Activated naive CD4-positive, alpha-beta T cell (primary cell): ENCODE measurements around the gene HNRNPF.
A peak's percentile ranks its signal among the peaks of the same experiment; 100 is the strongest.
"Not testable (repeated sequence)": the region's sequence is repeated elsewhere in the genome, so short reads cannot be mapped to it uniquely, and the experiment has no call there.

Experiments
- DNase-seq, 4 experiments: peaks; one replicate each; lab custom pipeline; 2025; lab: John Stamatoyannopoulos, UW

The HNRNPF gene

DNA sequence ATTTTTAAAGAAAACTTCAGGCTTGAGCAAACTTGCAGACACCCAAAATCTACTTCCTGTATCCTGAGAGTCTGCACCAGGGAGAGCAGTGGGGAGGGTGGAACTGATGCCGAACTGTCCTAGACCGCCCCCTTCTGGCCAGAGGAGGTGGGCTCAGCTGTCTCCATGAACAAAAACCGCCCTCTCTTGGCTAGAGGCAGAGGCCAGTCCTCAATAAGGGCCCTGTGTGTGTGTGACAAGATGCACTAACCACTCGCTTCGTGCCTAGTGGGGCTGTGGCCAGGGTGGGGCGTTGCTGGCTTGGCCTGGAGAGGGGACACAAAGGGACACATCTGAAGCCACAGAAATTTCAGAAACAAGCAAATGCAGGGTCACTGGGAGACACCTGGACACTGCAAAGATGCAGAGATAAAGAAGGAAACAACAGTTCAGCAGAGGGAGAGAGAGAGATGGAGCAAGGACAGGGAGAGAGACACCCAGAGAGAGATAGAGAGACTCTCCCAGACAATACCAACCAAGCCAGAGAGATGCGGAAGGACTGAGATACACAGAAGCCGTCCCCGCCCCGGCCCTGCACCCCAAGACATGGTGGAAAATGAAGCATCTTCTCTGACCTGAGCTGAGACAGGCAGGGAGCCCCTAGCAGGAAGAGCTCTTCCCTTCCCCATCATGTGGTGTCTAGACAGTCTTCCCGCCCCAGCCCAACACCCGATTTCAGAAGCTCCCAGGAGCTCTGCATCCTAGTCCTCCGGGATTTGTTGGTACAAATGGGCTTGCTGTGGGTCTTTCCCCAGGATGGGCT lies 60.3 kb downstream of the HNRNPF start:
- DNase-seq: peak; percentile 40 to 77 (median 67)

DNA sequence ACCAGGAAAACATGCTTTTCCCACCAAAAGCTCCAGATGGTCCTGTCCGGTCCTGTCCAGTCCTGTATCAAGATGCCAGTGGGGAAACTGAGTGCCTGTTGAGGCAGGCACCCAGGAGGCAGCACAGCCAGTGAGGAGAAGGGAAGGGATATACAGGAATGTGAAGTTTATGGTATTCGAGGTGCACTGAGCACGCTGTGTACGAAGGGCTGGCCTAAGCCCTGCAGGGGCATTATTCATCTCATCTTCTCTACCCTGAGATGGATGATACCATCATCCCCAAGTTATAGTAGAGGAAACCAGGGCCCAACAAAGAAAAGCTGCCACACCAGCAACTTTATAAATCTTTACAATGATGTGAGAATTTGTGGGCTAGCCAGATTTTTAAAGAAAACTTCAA lies 61.0 kb downstream of the HNRNPF start:
- DNase-seq: no peak

GRCh38 chr10:43344051-43344450 lies 64.9 kb downstream of the HNRNPF start:
- no peak for DNase-seq

DNA sequence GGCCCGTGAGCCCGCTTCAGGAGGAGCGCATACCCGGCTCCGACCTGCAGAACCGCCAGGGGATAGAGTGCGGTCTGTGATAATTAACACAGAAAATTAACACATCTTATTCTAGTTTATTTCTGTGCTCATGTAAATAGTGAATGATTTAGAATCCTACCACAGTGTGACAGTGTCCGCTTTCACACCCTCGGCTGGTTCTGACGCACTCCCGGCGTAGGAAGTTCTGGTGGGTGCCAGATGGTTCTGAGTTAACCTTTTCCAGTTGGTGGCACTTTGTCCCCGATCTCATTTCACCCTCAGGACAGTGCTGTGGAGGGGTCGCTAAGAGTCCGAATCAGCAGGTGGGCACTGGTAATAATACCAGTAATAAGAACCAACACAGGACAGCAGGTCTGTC lies 65.9 kb downstream of the HNRNPF start:
- DNase-seq: no peak

DNA sequence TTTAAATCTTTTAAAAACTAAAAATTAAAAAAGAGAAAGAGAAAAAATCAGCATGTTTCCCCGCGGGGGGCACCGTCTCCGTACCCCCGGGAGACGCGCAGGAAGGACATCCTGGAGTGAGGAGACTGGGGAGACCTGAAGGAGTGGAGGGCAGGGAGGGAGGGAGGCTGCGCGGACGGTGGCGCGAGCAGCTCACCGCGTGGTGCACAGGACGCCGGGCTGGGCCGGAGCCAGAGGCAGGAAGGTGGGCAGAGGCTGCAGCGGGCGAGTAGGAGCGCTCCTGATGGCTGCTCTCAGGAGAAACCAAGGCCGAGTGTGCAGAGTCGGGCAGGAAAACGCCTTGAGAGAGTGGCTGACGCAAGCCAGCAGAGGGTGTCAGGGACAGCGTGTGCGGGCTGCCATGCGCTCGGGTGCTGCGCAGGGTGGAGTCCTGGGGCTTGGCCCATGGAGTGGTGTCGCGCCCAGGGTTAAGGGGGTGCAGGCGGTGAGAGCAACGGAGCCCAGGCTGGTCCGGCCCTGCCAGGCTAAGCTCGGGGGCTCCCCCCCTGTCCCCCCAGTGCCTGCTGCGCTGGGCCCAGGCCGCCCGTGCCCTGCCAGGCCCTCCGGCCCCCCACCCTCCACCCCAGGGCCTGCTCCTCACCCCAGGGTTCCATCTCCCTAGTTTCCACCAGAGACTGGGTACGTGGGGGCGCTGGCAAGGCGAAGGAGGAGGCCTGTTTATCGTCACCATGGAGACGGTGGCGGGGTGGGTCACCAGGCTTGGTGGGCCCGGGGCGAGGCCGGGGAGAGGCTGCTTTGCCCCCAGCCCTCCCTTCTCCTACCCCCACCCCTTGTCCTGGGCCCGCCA lies 66.5 kb downstream of the HNRNPF start:
- no peak for DNase-seq

GRCh38 chr10:43341450-43341849 lies 67.5 kb downstream of the HNRNPF start:
- DNase-seq: no peak

DNA sequence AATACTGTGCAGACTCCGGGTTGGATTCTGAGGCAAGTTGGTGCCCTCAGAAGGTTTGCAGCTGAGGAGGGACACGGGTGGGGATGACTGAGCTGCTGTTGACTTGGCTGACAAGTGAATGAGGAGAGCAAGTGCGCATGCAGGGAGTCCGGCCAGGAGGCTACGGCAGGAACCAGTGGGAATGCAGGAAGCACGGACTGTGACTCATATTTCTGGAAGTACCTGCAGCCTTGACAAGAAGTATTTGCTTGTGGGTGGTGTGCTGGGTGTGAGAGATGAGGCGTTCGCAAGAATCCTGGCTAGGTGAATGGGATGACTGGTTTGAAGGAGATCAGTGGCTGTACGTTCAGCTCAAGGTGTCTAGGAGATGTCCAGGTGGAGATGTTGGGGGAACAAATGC lies 68.4 kb downstream of the HNRNPF start:
- no peak for DNase-seq

DNA sequence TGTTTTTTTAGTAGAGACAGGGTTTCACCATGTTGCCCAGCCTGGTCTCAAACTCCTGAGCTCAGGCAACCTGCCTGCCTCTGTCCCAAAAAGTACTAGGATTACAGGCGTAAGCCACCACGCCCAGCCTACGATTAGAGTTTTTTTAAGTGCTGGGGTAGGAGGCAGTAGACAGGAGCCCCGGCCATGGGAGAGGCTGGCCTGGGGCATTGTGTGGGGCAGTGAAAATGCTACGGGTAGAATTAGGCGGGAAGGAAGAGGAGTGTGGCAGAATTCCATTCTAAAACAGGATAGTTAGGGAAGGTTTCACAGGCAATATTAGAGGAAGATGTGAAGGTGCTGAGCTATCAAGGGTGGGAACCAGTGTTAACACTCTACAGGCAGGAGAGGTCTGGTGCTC lies 68.9 kb downstream of the HNRNPF start:
- DNase-seq: no peak

- no peak for DNase-seq
Measured at GRCh38 chr10:43339136-43339535, 69.8 kb downstream of the HNRNPF start.

DNA sequence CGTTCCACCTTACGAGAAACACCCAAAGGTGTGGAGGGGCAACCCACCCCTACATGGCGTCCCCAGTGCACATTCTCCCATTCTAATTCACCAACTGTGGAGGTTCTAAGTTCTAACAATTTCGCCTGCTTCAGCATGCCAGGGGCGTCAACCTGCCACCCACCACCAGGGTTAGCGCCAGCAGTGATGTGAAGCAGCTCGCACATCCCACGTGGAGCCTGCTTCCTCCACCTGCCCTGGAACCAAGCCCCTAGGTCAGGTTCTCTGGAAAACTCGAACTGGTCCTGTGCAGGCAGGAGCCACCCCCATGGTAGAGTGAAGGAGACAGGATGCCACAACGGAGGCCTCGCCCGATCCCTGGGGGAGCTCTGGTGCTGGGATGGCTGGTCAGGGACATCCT lies 70.9 kb downstream of the HNRNPF start:
- DNase-seq: no peak

DNA sequence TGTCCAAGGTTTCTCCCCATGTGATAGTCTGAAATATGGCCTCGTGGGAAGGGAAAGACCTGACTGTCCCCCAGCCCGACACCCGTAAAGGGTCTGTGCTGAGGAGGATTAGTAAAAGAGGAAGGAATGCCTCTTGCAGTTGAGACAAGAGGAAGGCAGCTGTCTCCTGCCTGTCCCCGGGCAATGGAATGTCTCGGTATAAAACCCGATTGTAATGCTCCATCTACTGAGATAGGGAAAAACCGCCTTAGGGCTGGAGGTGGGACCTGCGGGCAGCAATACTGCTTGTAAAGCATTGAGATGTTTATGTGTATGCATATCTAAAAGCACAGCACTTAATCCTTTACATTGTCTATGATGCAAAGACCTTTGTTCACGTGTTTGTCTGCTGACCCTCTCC lies 71.5 kb downstream of the HNRNPF start:
- DNase-seq: not testable (repeated sequence)

DNA sequence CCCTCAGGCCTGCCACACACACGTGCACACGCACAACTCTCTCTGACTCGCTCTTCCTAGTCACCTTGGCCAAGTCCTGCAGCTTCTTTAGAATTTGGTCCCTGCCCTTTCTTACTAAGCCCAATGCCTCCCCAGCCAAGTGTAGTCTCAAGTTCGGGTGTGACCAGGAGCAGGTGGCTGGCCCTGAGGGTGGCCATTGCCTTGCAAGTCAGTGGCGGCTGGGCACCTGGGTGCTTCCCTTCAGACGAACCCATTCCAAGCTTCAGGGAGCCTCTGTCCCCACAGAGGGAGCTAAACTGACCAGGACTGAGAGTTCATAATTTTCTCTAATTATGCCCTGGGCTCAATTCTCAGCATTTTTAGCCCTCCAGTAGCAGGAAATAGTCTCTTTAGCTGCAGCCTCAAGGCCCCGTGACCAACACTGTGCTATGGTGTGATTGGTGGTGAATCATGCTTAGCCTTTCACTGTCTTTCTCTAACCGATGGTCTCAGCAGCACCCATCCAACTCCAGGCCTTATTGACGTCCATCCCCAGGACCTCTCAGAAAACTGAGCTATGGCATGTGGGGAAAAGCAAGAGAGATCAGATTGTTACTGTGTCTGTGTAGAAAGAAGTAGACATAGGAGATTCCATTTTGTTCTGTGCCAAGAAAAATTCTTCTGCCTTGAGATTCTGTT lies 72.2 kb downstream of the HNRNPF start:
- DNase-seq: no peak

DNA sequence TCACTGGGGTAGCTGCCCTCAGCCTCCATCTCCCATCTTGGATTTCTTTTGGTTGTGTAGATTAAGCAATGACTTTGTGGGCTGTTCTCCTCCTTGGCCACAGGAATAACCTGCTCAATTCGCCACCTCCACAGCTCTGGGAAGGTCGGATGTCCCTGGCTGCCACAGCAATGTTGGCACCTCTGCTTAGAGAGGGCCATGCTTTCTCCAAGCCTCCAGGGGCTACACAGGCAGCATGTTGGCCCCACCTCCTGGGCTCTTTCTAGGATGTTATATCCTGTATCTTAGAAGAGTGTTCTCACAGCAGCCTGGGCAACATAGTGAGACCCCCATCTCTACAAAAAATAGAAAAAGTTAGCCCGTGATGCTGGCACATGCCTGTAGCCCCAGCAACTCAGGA lies 72.9 kb downstream of the HNRNPF start:
- no peak for DNase-seq
